GM21717 (cell line): ENCODE measurements around the gene MAP2K4.

ENCODE experiments used
- ATAC-seq: cut with Tn5 transposase; IDR thresholded peaks from one replicate; pipeline ENCODE4 v1.9.1; 2021; ENCODE audit warnings: mild to moderate bottlenecking, moderate library complexity; ENCODE audit not compliant: unreplicated experiment

Gene MAP2K4

GRCh38 chr17:12037970-12038369, 17.3 kb downstream of the MAP2K4 start:
- ATAC-seq: no peak

GRCh38 chr17:12040478-12040877, 19.8 kb downstream of the MAP2K4 start:
- ATAC-seq: no peak

GRCh38 chr17:12041312-12041711, 20.6 kb downstream of the MAP2K4 start:
- no peak for ATAC-seq

- no peak for ATAC-seq
These were observed 23.0 kb downstream of the MAP2K4 start for GRCh38 chr17:12043702-12044101.

GRCh38 chr17:12046786-12047185, 26.1 kb downstream of the MAP2K4 start:
- no peak for ATAC-seq

- ATAC-seq: no peak
These were observed 27.2 kb downstream of the MAP2K4 start for GRCh38 chr17:12047681-12048376.

- ATAC-seq: no peak
These were observed 28.3 kb downstream of the MAP2K4 start for GRCh38 chr17:12048843-12049473.

GRCh38 chr17:12050646-12051225, 30.1 kb downstream of the MAP2K4 start:
- no peak for ATAC-seq

GRCh38 chr17:12053552-12053951, 32.9 kb downstream of the MAP2K4 start:
- no peak for ATAC-seq

GRCh38 chr17:12055889-12056288, 35.2 kb downstream of the MAP2K4 start:
- ATAC-seq: no peak

GRCh38 chr17:12057520-12057919, 36.8 kb downstream of the MAP2K4 start:
- ATAC-seq: no peak

- no peak for ATAC-seq
These were observed 37.9 kb downstream of the MAP2K4 start for GRCh38 chr17:12058535-12058934.

- ATAC-seq: no peak
These were observed 41.6 kb downstream of the MAP2K4 start for GRCh38 chr17:12062249-12062648.

- no peak for ATAC-seq
These were observed 43.7 kb downstream of the MAP2K4 start for GRCh38 chr17:12064395-12064794.

GRCh38 chr17:12067485-12067884, 46.8 kb downstream of the MAP2K4 start:
- ATAC-seq: no peak

GRCh38 chr17:12068946-12069345, 48.3 kb downstream of the MAP2K4 start:
- ATAC-seq: no peak

GRCh38 chr17:12070561-12070960, 49.9 kb downstream of the MAP2K4 start:
- ATAC-seq: no peak

GRCh38 chr17:12074346-12074745, 53.7 kb downstream of the MAP2K4 start:
- no peak for ATAC-seq

- ATAC-seq: no peak
These were observed 57.1 kb downstream of the MAP2K4 start for GRCh38 chr17:12077773-12078172.

- ATAC-seq: no peak
These were observed 58.1 kb downstream of the MAP2K4 start for GRCh38 chr17:12078791-12079190.

- no peak for ATAC-seq
These were observed 61.0 kb downstream of the MAP2K4 start for GRCh38 chr17:12081720-12082119.
